ENCODE results near the gene APOC4.

DNA sequence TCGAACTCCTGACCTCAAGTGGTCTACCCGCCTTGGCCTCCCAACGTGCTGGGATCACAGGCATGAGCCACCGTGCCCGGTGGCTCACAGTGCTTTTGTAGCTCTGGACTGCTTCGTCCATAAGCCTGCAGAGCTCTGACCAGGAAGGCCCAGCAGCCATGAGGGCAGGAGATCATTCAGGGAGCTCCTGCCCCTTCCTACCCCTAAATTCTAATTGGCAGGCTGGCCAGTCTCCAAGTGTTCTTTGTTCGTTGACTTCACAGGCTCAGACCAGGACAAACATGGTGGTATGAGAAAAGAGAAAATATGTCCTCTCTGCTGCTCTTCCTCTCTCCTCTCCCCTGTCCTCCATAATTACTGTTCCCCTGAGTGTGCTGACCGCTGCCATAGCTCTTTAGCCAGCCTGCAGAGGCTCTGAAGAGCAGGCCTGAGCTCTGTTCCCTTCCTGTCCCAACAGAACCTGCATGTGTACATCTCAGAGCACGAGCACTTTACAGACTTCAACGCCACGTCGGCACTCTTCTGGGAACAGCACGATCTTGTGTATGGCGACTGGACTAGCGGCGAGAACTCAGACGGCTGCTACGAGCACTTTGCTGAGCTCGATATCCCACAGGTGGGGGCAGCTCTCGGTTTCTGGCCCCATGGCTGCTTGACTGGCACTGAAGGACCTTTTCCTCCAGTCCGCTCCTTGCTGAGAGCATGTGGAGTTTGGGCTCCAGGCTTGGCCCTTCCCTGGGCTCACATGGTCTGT is 32.1 kb downstream of the APOC4 start:
- no peak for TF ChIP-seq POLR2A (IDR thresholded peaks at IDR 0.05)
- TF ChIP-seq, protein P1, sequence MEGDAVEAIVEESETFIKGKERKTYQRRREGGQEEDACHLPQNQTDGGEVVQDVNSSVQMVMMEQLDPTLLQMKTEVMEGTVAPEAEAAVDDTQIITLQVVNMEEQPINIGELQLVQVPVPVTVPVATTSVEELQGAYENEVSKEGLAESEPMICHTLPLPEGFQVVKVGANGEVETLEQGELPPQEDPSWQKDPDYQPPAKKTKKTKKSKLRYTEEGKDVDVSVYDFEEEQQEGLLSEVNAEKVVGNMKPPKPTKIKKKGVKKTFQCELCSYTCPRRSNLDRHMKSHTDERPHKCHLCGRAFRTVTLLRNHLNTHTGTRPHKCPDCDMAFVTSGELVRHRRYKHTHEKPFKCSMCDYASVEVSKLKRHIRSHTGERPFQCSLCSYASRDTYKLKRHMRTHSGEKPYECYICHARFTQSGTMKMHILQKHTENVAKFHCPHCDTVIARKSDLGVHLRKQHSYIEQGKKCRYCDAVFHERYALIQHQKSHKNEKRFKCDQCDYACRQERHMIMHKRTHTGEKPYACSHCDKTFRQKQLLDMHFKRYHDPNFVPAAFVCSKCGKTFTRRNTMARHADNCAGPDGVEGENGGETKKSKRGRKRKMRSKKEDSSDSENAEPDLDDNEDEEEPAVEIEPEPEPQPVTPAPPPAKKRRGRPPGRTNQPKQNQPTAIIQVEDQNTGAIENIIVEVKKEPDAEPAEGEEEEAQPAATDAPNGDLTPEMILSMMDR (IDR thresholded peaks at IDR 0.05): no peak
